HepG2 (cell line): ENCODE results near the gene MAB21L4. TPM values are rescaled to one million over a fixed set of nuclear protein-coding genes. Genes with fewer than 3 reads are reported as not detected.

Source experiments
- ATM ChIP-seq: fragments of 450-650 bp; IDR thresholded peaks from 2 replicates; pipeline ENCODE4 v1.7.1; 2017; ENCODE audit warnings: mild to moderate bottlenecking, borderline replicate concordance
- FOXA1 ChIP-seq, 2 experiments: fragments of 450-650 bp in 1 of 2; sonication (generic) in 1 of 2; formaldehyde crosslinking in 1 of 2; IDR thresholded peaks; 2 replicates each; pipeline versions ENCODE4 v1.4.0 to v1.6.1; 2016 to 2020; ENCODE audit warnings: missing genetic modification reagents in 1 of 2
- FOXK1 ChIP-seq: sonication (generic); formaldehyde crosslinking; IDR thresholded peaks from 2 replicates; pipeline ENCODE4 v1.4.0; 2020; ENCODE audit warnings: low read depth, missing genetic modification reagents, borderline replicate concordance
- HCFC1 ChIP-seq: fragments of 150-350 bp; IDR thresholded peaks from 2 replicates; pipeline ENCODE4 v1.6.1; 2014; ENCODE audit warnings: low read depth, low read length
- HMGA1 ChIP-seq: sonication (generic); formaldehyde crosslinking; conservative IDR thresholded peaks from 2 replicates; pipeline ENCODE4 v1.4.0; 2020; ENCODE audit warnings: missing genetic modification reagents
- MBNL3 ChIP-seq: fragments of 250-450 bp; sonication (Bioruptor Pico); conservative IDR thresholded peaks from 2 replicates; pipeline ENCODE4 v1.8.0; 2022; ENCODE audit warnings: mild to moderate bottlenecking, inconsistent platforms
- MIER3 ChIP-seq: IDR thresholded peaks from 2 replicates; pipeline ENCODE4 v1.6.1; 2016; ENCODE audit warnings: missing compliant biosample characterization, borderline replicate concordance
- SALL2 ChIP-seq: sonication (generic); formaldehyde crosslinking; IDR thresholded peaks from 2 replicates; pipeline ENCODE4 v1.8.1; 2023; ENCODE audit warnings: mild to moderate bottlenecking, missing genetic modification reagents, inconsistent platforms
- SKI ChIP-seq: fragments of 450-650 bp; IDR thresholded peaks from one replicate; pipeline ENCODE4 v1.6.1; 2018; ENCODE audit warnings: mild to moderate bottlenecking; ENCODE audit not compliant: partially characterized antibody
- SNAPC2 ChIP-seq: sonication (generic); formaldehyde crosslinking; IDR thresholded peaks from 2 replicates; pipeline ENCODE4 v1.8.1; 2022; ENCODE audit warnings: mild to moderate bottlenecking, missing genetic modification reagents
- ZC3H13 ChIP-seq: sonication (generic); formaldehyde crosslinking; IDR thresholded peaks from 2 replicates; pipeline ENCODE4 v1.8.1; 2023; ENCODE audit warnings: mild to moderate bottlenecking, missing genetic modification reagents, moderate library complexity
- ZFP36L2 ChIP-seq: sonication (generic); formaldehyde crosslinking; IDR thresholded peaks from 2 replicates; pipeline ENCODE4 v1.4.0; 2020; ENCODE audit warnings: missing genetic modification reagents
- ZMYM2 ChIP-seq: sonication (generic); formaldehyde crosslinking; IDR thresholded peaks from 2 replicates; pipeline ENCODE4 v1.8.0; 2022; ENCODE audit warnings: mild to moderate bottlenecking, missing genetic modification reagents
- ZNF224 ChIP-seq: sonication (generic); formaldehyde crosslinking; IDR thresholded peaks from 2 replicates; pipeline ENCODE4 v1.5.0; 2020; ENCODE audit warnings: mild to moderate bottlenecking, missing genetic modification reagents
- ZNF367 ChIP-seq: sonication (generic); formaldehyde crosslinking; IDR thresholded peaks from 2 replicates; pipeline ENCODE4 v1.4.0; 2020; ENCODE audit warnings: missing genetic modification reagents, borderline replicate concordance
- ZNF546 ChIP-seq: sonication (generic); formaldehyde crosslinking; conservative IDR thresholded peaks from 2 replicates; pipeline ENCODE4 v1.8.1; 2023; ENCODE audit warnings: mild to moderate bottlenecking, missing genetic modification reagents
- ZNF660 ChIP-seq: sonication (generic); formaldehyde crosslinking; IDR thresholded peaks from 2 replicates; pipeline ENCODE4 v1.5.1; 2020; ENCODE audit warnings: mild to moderate bottlenecking, low read depth, missing genetic modification reagents, borderline replicate concordance
- ZNF790 ChIP-seq: sonication (generic); formaldehyde crosslinking; IDR thresholded peaks from 2 replicates; pipeline ENCODE4 v1.8.0; 2022; ENCODE audit warnings: missing genetic modification reagents, mild to moderate bottlenecking, borderline replicate concordance
- polyA plus RNA-seq, 8 experiments: library from polyadenylated mRNA; depleted of rRNA in 3 of 8; stranded (reverse) in 7 of 8; unstranded in 1 of 8; fragments of >200 nt; fragmentation: Illumina TruSeq in 4 of 8; extraction: Trizol in 4 of 8; gene quantifications; 2 replicates each; pipeline versions ENCODE4 v1.2.1 to v1.2.3, GENCODE V29; 2011 to 2016; ENCODE audit warnings: low read depth in 4 of 8, missing spikeins in 1 of 8, mixed read lengths in 1 of 8; ENCODE audit not compliant: insufficient read depth in 1 of 8
- total RNA-seq, 5 experiments: library from RNA; depleted of rRNA; stranded (reverse); fragments of >200 nt; fragmentation: Illumina TruSeq; extraction: Trizol; gene quantifications; 2 replicates each; pipeline ENCODE4 v1.2.3, GENCODE V29; 2016; ENCODE audit warnings: low read depth in 1 of 5
- TF ChIP-seq, protein P1 (sequence below): sonication (generic); formaldehyde crosslinking; IDR thresholded peaks from 2 replicates; pipeline ENCODE4 v1.4.0; 2020; ENCODE audit warnings: mild to moderate bottlenecking, missing genetic modification reagents, borderline replicate concordance
- TF ChIP-seq, protein P2 (sequence below): IDR thresholded peaks from 2 replicates; pipeline ENCODE4 v1.6.1; 2016
- TF ChIP-seq, protein P3 (sequence below): IDR thresholded peaks from 2 replicates; pipeline ENCODE4 v1.6.1; 2012; ENCODE audit warnings: inconsistent platforms
- TF ChIP-seq, protein P4 (sequence below): sonication (generic); formaldehyde crosslinking; IDR thresholded peaks from 2 replicates; pipeline ENCODE4 v1.4.0; 2020; ENCODE audit warnings: missing genetic modification reagents
- TF ChIP-seq, protein P5 (sequence below): sonication (generic); formaldehyde crosslinking; IDR thresholded peaks from 2 replicates; pipeline ENCODE4 v1.4.0; 2020; ENCODE audit warnings: low read depth, mild to moderate bottlenecking, missing genetic modification reagents

MAB21L4 gene
- total and polyA plus RNA-seq, 2 of the 13 experiments (the other 11 are each of a cell fraction or from before 2014, with no cell fraction given) = 3.0 to 14.0 TPM

DNA sequence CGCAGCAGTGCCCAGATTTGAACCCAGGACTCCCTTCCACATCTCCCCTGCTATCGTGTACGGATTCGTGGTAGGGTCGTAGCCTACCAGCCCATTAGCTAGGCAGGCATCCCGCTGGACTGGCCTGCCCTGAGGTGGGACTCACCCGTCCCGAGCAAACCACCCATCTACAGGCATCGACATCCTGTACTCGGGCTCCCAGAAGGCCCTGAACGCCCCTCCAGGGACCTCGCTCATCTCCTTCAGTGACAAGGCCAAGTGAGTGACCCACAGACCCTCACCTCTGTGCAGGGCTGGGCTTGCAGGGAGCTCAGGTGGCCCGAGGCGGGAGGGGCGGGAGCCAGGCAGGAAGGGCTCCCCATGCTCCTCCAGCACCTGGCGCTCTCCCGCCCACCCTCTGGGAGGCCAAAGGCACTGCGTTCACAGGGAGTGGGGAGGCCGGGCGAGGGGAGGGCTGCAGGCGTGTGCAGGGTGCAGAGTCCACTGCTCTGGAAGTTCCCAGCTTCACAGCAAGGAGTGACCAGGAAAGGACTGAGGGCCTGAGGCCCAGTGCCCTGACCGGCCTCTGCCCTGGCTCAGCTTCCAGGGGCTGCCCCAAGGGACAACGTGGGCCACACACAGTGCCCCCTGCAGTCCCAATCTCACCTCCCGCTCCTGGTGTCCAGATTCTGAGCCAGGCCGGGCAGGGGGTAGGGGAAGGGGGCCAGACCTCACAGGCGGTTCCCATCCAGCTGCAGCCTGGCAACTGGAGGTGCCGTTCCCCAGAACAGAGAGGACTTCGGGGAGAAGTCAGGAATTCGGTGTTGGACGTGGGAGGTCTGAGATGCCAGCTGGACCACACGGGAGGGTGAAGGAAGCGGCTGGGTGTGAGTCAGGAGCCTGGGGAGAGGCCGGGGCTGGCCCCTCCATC, 21.9 kb downstream of the MAB21L4 start (continued):
- TF ChIP-seq ZNF367 (CRISPR knock-in tag) = no peak
- TF ChIP-seq ZFP36L2 (CRISPR knock-in tag) = no peak; the same call in 1 of the 2 replicates
- TF ChIP-seq MIER3 = peak; percentile 97; the same call in 1 of the 2 replicates
- TF ChIP-seq HCFC1 = no peak
- TF ChIP-seq FOXA1 (IDR thresholded peaks at IDR 0.05) = no peak
- no peak; the same call in none of the 2 replicates for TF ChIP-seq FOXA1 (CRISPR knock-in tag; IDR thresholded peaks at IDR 0.05)
- TF ChIP-seq ZNF546 (CRISPR knock-in tag) = no peak; the same call in 1 of the 2 replicates
- TF ChIP-seq, protein P1, sequence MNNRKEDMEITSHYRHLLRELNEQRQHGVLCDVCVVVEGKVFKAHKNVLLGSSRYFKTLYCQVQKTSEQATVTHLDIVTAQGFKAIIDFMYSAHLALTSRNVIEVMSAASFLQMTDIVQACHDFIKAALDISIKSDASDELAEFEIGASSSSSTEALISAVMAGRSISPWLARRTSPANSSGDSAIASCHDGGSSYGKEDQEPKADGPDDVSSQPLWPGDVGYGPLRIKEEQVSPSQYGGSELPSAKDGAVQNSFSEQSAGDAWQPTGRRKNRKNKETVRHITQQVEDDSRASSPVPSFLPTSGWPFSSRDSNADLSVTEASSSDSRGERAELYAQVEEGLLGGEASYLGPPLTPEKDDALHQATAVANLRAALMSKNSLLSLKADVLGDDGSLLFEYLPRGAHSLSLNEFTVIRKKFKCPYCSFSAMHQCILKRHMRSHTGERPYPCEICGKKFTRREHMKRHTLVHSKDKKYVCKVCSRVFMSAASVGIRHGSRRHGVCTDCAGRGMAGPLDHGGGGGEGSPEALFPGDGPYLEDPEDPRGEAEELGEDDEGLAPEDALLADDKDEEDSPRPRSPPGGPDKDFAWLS = no peak
- TF ChIP-seq, protein P2, sequence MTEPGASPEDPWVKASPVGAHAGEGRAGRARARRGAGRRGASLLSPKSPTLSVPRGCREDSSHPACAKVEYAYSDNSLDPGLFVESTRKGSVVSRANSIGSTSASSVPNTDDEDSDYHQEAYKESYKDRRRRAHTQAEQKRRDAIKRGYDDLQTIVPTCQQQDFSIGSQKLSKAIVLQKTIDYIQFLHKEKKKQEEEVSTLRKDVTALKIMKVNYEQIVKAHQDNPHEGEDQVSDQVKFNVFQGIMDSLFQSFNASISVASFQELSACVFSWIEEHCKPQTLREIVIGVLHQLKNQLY = peak; percentile 90
- 0 out of 2 replicates have a peak, but pooled peaks have one; percentile 44 for TF ChIP-seq SALL2 (CRISPR knock-in tag)
- TF ChIP-seq SKI = peak; percentile 36
- peak; percentile 85; the same call in 1 of the 2 replicates for TF ChIP-seq ZNF790
- no peak for TF ChIP-seq MBNL3 (CRISPR knock-in tag)
- no peak for TF ChIP-seq HMGA1 (CRISPR knock-in tag)
- TF ChIP-seq ZNF224 (CRISPR knock-in tag) = no peak
- TF ChIP-seq ZC3H13 = no peak
- TF ChIP-seq ZMYM2 = no peak; the same call in 1 of the 2 replicates
- TF ChIP-seq FOXK1 (CRISPR knock-in tag) = peak; percentile 59
- TF ChIP-seq, protein P3, sequence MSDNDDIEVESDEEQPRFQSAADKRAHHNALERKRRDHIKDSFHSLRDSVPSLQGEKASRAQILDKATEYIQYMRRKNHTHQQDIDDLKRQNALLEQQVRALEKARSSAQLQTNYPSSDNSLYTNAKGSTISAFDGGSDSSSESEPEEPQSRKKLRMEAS = peak; percentile 98
- no peak for TF ChIP-seq ATM
- TF ChIP-seq, protein P4, sequence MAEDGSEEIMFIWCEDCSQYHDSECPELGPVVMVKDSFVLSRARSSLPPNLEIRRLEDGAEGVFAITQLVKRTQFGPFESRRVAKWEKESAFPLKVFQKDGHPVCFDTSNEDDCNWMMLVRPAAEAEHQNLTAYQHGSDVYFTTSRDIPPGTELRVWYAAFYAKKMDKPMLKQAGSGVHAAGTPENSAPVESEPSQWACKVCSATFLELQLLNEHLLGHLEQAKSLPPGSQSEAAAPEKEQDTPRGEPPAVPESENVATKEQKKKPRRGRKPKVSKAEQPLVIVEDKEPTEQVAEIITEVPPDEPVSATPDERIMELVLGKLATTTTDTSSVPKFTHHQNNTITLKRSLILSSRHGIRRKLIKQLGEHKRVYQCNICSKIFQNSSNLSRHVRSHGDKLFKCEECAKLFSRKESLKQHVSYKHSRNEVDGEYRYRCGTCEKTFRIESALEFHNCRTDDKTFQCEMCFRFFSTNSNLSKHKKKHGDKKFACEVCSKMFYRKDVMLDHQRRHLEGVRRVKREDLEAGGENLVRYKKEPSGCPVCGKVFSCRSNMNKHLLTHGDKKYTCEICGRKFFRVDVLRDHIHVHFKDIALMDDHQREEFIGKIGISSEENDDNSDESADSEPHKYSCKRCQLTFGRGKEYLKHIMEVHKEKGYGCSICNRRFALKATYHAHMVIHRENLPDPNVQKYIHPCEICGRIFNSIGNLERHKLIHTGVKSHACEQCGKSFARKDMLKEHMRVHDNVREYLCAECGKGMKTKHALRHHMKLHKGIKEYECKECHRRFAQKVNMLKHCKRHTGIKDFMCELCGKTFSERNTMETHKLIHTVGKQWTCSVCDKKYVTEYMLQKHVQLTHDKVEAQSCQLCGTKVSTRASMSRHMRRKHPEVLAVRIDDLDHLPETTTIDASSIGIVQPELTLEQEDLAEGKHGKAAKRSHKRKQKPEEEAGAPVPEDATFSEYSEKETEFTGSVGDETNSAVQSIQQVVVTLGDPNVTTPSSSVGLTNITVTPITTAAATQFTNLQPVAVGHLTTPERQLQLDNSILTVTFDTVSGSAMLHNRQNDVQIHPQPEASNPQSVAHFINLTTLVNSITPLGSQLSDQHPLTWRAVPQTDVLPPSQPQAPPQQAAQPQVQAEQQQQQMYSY (CRISPR knock-in tag) = no peak
- no peak for TF ChIP-seq SNAPC2 (CRISPR knock-in tag)
- TF ChIP-seq, protein P5, sequence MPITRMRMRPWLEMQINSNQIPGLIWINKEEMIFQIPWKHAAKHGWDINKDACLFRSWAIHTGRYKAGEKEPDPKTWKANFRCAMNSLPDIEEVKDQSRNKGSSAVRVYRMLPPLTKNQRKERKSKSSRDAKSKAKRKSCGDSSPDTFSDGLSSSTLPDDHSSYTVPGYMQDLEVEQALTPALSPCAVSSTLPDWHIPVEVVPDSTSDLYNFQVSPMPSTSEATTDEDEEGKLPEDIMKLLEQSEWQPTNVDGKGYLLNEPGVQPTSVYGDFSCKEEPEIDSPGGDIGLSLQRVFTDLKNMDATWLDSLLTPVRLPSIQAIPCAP (CRISPR knock-in tag) = no peak
- no peak for TF ChIP-seq ZNF660 (CRISPR knock-in tag)
